Lower leg skin (tissue), 3 donors: Measurements from ENCODE around the gene TCERG1L.

Experiments
- CTCF ChIP-seq, 3 donors: fragments of 450-650 bp; IDR thresholded peaks; one replicate each; pipeline ENCODE4 v1.5.1; 2016; ENCODE audit warnings: antibody characterized with exemption in 3 of 3, mild to moderate bottlenecking in 3 of 3, moderate library complexity in 2 of 3
- POLR2A ChIP-seq, 2 donors: fragments of 450-650 bp; IDR thresholded peaks; one replicate each; pipeline ENCODE4 v1.6.1; 2016 to 2017; ENCODE audit warnings: antibody characterized with exemption in 2 of 2, mild to moderate bottlenecking in 1 of 2, moderate library complexity in 1 of 2

GRCh38 chr10:131110241-131110783, 201.2 kb downstream of the TCERG1L start:
- TF ChIP-seq CTCF (IDR thresholded peaks at IDR 0.05) = no peak
- TF ChIP-seq POLR2A (IDR thresholded peaks at IDR 0.05) = no peak
